HG03521 (cell line): ENCODE measurements around the gene BRD3OS.

Experiments
- ATAC-seq: cut with Tn5 transposase; IDR thresholded peaks from one replicate; pipeline ENCODE4 v1.9.1; 2021; ENCODE audit warnings: mild to moderate bottlenecking, moderate library complexity; ENCODE audit not compliant: unreplicated experiment

BRD3OS gene

GRCh38 chr9:134049236-134049635 lies 24.0 kb downstream of the BRD3OS start:
- no peak for ATAC-seq

GRCh38 chr9:134049772-134050588 lies 24.7 kb downstream of the BRD3OS start:
- ATAC-seq, result no peak

GRCh38 chr9:134050726-134051125 lies 25.4 kb downstream of the BRD3OS start:
- no peak for ATAC-seq

GRCh38 chr9:134051319-134051718 lies 26.0 kb downstream of the BRD3OS start:
- ATAC-seq, result no peak

- no peak for ATAC-seq
These were observed 27.2 kb downstream of the BRD3OS start for GRCh38 chr9:134052491-134052890.

GRCh38 chr9:134052941-134053340 lies 27.7 kb downstream of the BRD3OS start:
- no peak for ATAC-seq

- no peak for ATAC-seq
These were observed 28.2 kb downstream of the BRD3OS start for GRCh38 chr9:134053401-134053871.

GRCh38 chr9:134053941-134054761 lies 28.9 kb downstream of the BRD3OS start:
- ATAC-seq, result no peak

GRCh38 chr9:134054891-134055811 lies 29.9 kb downstream of the BRD3OS start:
- ATAC-seq, result no peak

- no peak for ATAC-seq
These were observed 30.7 kb downstream of the BRD3OS start for GRCh38 chr9:134055981-134056461.

- ATAC-seq, result no peak
These were observed 31.4 kb downstream of the BRD3OS start for GRCh38 chr9:134056483-134057306.

GRCh38 chr9:134057307-134057657 lies 32.0 kb downstream of the BRD3OS start:
- ATAC-seq, result no peak

- no peak for ATAC-seq
These were observed 32.7 kb downstream of the BRD3OS start for GRCh38 chr9:134057751-134058701.

GRCh38 chr9:134058716-134059115 lies 33.4 kb downstream of the BRD3OS start:
- ATAC-seq, result no peak

- no peak for ATAC-seq
These were observed 33.9 kb downstream of the BRD3OS start for GRCh38 chr9:134059188-134059641.

GRCh38 chr9:134059661-134060395 lies 34.5 kb downstream of the BRD3OS start:
- ATAC-seq, result peak; percentile 76

GRCh38 chr9:134060546-134060945 lies 35.3 kb downstream of the BRD3OS start:
- ATAC-seq, result no peak
